Thyroid gland (tissue), 4 donors: Measurements from ENCODE around the gene PPAT.

Source experiments
- CTCF ChIP-seq, 6 experiments: fragments of 200-600 bp in 3 of 6; fragments of 450-650 bp in 3 of 6; sonication (generic) in 3 of 6; IDR thresholded peaks; one replicate each; pipeline ENCODE4 v1.5.1; 2016 to 2019; ENCODE audit warnings: antibody characterized with exemption in 6 of 6, mild to moderate bottlenecking in 2 of 6, inconsistent platforms in 1 of 6, moderate library complexity in 1 of 6
- POLR2A ChIP-seq, 2 donors: fragments of 450-650 bp; IDR thresholded peaks; one replicate each; pipeline ENCODE4 v1.6.1; 2017; ENCODE audit warnings: antibody characterized with exemption in 2 of 2, mild to moderate bottlenecking in 2 of 2, moderate library complexity in 1 of 2

GRCh38 chr4:56409511-56410090 is 25.8 kb downstream of the PPAT start:
- TF ChIP-seq CTCF (IDR thresholded peaks at IDR 0.05), result no peak
- TF ChIP-seq POLR2A (IDR thresholded peaks at IDR 0.05), result no peak
